Fibroblast of villous mesenchyme (primary cell): ENCODE measurements around the gene DAAM2. TPM values are rescaled to one million over a fixed set of nuclear protein-coding genes. Genes with fewer than 3 reads are reported as not detected.

Experiments used
- DNase-seq: peaks from one replicate; pipeline ENCODE4 v3.0.0-alpha.2; 2010; ENCODE audit warnings: low read depth
- H3K4me3 ChIP-seq: 2 replicates; pipeline ENCODE4 v1.5.1; 2011; ENCODE audit warnings: low read depth, mild to moderate bottlenecking, low read length
- total RNA-seq: library from RNA; depleted of rRNA; stranded (reverse); fragments of >200 nt; gene quantifications from 2 replicates; pipeline ENCODE4 v1.2.3, GENCODE V29; 2012
- TF ChIP-seq, protein P1 (sequence below): IDR thresholded peaks from 2 replicates; pipeline ENCODE4 v1.5.1; 2012; ENCODE audit warnings: low read depth, mild to moderate bottlenecking, low read length; ENCODE audit not compliant: insufficient read depth

The DAAM2 gene
- total RNA-seq, 1 donor: 13.8 TPM

- no peak overlapping the region for H3K4me3 ChIP-seq
- no peak for DNase-seq
- TF ChIP-seq, protein P1, sequence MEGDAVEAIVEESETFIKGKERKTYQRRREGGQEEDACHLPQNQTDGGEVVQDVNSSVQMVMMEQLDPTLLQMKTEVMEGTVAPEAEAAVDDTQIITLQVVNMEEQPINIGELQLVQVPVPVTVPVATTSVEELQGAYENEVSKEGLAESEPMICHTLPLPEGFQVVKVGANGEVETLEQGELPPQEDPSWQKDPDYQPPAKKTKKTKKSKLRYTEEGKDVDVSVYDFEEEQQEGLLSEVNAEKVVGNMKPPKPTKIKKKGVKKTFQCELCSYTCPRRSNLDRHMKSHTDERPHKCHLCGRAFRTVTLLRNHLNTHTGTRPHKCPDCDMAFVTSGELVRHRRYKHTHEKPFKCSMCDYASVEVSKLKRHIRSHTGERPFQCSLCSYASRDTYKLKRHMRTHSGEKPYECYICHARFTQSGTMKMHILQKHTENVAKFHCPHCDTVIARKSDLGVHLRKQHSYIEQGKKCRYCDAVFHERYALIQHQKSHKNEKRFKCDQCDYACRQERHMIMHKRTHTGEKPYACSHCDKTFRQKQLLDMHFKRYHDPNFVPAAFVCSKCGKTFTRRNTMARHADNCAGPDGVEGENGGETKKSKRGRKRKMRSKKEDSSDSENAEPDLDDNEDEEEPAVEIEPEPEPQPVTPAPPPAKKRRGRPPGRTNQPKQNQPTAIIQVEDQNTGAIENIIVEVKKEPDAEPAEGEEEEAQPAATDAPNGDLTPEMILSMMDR: no peak
These were observed 2.1 kb downstream of the DAAM2 start for GRCh38 chr6:39794231-39794630.

DNA sequence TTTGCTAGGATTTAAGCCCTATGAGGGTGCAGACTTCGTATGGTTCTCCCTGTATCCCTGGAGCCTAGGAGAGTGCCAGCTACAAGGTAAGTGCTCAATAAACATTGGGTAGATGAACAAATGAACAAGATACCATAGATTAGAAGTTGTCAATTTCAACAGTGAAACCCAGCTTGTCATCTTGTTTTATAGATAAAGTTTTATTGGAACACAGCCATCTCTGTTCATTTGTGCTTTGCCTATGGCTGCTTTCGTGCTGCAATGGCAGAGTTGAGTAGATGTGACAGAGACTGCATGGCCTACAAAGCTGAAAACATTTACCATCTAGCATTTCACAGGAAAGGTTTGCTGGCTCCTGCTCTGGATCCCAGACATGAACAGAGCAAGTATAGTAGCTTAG is 5.6 kb downstream of the DAAM2 start:
- no peak overlapping the region for H3K4me3 ChIP-seq
- TF ChIP-seq, protein P1: no peak
- no peak for DNase-seq

GRCh38 chr6:39800034-39801032 is 8.2 kb downstream of the DAAM2 start:
- TF ChIP-seq, protein P1: no peak

GRCh38 chr6:39801456-39802251 is 9.5 kb downstream of the DAAM2 start:
- no peak for DNase-seq
- TF ChIP-seq, protein P1: no peak
- no peak overlapping the region for H3K4me3 ChIP-seq

More at GRCh38 chr6:39800034-39801032, 8.2 kb downstream of the DAAM2 start:
- no peak overlapping the region for H3K4me3 ChIP-seq
- no peak for DNase-seq

DNA sequence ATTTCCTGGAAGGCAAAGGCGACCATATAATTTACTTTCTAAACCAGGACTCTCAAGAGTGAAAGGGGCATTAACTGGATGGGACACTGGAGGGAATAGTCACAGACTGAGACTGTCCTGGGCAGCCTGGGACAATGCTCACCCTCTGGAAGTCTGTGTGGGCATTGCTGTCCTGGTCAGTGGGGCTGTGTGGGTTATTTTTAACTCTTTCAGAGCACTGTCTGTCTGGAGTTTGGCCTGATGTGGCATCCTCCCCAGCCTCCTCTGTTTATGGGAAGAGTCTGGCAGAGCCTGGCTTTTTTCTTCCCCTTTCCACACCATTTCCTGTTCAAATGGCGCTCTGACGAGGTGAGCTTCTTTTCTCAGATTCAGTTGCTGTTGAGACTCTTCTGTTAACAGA is 11.7 kb downstream of the DAAM2 start:
- no peak overlapping the region for H3K4me3 ChIP-seq
- no peak for DNase-seq
- TF ChIP-seq, protein P1: no peak

DNA sequence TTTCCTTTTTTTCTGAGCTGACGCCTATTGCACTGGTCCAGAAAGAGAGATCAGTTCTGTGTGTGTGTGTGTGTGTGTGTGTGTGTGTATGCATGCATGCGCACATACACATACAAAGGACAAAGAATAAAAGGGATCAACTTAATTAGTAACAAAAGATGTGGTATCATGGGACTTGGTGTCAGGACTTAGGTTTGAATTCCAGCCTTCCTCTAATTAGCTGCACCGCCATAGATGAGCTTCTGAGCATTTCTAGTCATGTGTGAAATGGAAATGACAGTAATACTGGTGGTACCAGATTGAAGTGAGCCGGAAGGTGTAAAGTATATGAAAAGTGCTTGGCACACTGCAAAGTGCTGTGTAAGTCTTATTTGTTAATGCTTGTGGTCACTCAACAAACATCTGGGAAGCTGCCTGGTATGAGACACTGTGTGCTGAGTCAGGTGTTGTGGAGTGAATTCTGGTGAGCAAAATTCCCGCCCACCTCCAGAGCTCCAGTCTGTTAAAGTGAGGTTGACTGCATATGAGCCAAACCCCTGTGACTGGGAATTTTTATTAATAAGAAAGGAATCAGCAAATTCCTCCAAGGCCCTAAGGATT is 12.4 kb downstream of the DAAM2 start:
- peak; percentile 15 for DNase-seq
- no peak overlapping the region for H3K4me3 ChIP-seq
- TF ChIP-seq, protein P1: no peak
